GM12878 (cell line): Measurements from ENCODE around the gene MOBP. TPM values are rescaled to one million over a fixed set of nuclear protein-coding genes. Genes with fewer than 3 reads are reported as not detected.

Experiments
- ATAC-seq: fragments of 200-7000 bp; cut with Tn5 transposase; 3 replicates; pipeline ENCODE4 v1.9.1; 2020; ENCODE audit warnings: mild to moderate bottlenecking, moderate library complexity
- BruUV-seq: library from RNA; stranded (reverse); fragments of 400-500 nt; replicated peaks from 2 replicates; lab custom pipeline; 2021; lab: Mats Ljungman, UMichigan
- CTCF ChIA-PET: fragments of 300-600 bp; sonication (Branson Sonifier 250); formaldehyde crosslinking; extraction: SDS; loops from one replicate; lab custom pipeline; 2021; ENCODE audit warnings: inconsistent platforms; lab: Yijun Ruan, JAX
- POLR2A ChIA-PET: fragments of 350-600 bp; formaldehyde crosslinking; extraction: SDS; loops from one replicate; lab custom pipeline; 2021; ENCODE audit warnings: inconsistent platforms; lab: Charles Lee
- RAD21 ChIA-PET: fragments of 300-600 bp; sonication (Branson Sonifier 250); formaldehyde crosslinking; loops from one replicate; lab custom pipeline; 2023; ENCODE audit warnings: antibody characterized with exemption; ENCODE audit not compliant: unreplicated experiment; lab: Charles Lee
- SMC1A ChIA-PET: fragments of 300-600 bp; sonication (Branson Sonifier 250); formaldehyde crosslinking; loops from one replicate; lab custom pipeline; 2023; ENCODE audit not compliant: unreplicated experiment, uncharacterized antibody; lab: Charles Lee
- DNase-seq: peaks from one replicate; pipeline ENCODE4 v3.0.0-alpha.2; 2011; ENCODE audit warnings: low read depth, low spot score
- FAIRE-seq: peaks from 3 replicates; lab custom pipeline; 2011; peaks lifted over from hg19 to GRCh38; lab: Jason Lieb, UNC
- H2AFZ ChIP-seq: 2 replicates; pipeline ENCODE4 v1.6.0; 2011; ENCODE audit warnings: low read depth, low read length, control low read depth; ENCODE audit not compliant: control insufficient read depth
- H3K27ac ChIP-seq: 2 replicates; pipeline ENCODE4 v1.5.1; 2011; ENCODE audit warnings: control low read depth; ENCODE audit not compliant: control insufficient read depth, insufficient read depth
- H3K27me3 ChIP-seq, 2 experiments: replicated peaks in 1 of 2; 2 replicates each; pipeline versions ENCODE4 v1.6.0 to v1.6.1; 2011; ENCODE audit warnings: low read length in 1 of 2; ENCODE audit not compliant: control insufficient read depth in 2 of 2, insufficient read depth in 2 of 2
- H3K36me3 ChIP-seq, 2 experiments: 2 replicates each; pipeline ENCODE4 v1.5.1; 2011; ENCODE audit warnings: low read length in 1 of 2; ENCODE audit not compliant: control insufficient read depth in 2 of 2, insufficient read depth in 2 of 2
- H3K4me1 ChIP-seq: 2 replicates; pipeline ENCODE4 v1.6.1; 2011; ENCODE audit warnings: mild to moderate bottlenecking, low read length, moderate library complexity, mixed read lengths; ENCODE audit not compliant: control insufficient read depth, insufficient read depth
- H3K4me2 ChIP-seq: 2 replicates; pipeline ENCODE4 v1.6.0; 2011; ENCODE audit warnings: control low read depth; ENCODE audit not compliant: control insufficient read depth, insufficient read depth
- H3K4me3 ChIP-seq: fragments of 200-600 bp; sonication (generic); 2 replicates; pipeline ENCODE4 v1.5.1; 2016
- H3K79me2 ChIP-seq: 2 replicates; pipeline ENCODE4 v1.6.0; 2011; ENCODE audit warnings: low read length; ENCODE audit not compliant: control insufficient read depth, insufficient read depth
- H3K9ac ChIP-seq: 2 replicates; pipeline ENCODE4 v1.8.0; 2011; ENCODE audit warnings: low read length, control low read depth, mixed read lengths; ENCODE audit not compliant: control insufficient read depth, insufficient read depth
- H3K9me3 ChIP-seq: replicated peaks from 3 replicates; pipeline ENCODE4 v1.5.1; 2011; ENCODE audit warnings: mild to moderate bottlenecking, low read length; ENCODE audit not compliant: control insufficient read depth, insufficient read depth
- H4K20me1 ChIP-seq: 2 replicates; pipeline ENCODE4 v1.6.0; 2011; ENCODE audit not compliant: control insufficient read depth, insufficient read depth
- IKZF2 ChIP-seq, 2 experiments: fragments of 450-650 bp; IDR thresholded peaks; 2 replicates each; pipeline ENCODE4 v1.6.1; 2017; ENCODE audit warnings: mild to moderate bottlenecking in 2 of 2, moderate library complexity in 2 of 2
- MTA3 ChIP-seq: IDR thresholded peaks from 2 replicates; pipeline ENCODE4 v1.6.1; 2012; ENCODE audit warnings: low read length, inconsistent platforms, borderline replicate concordance
- NR2C1 ChIP-seq: fragments of 450-650 bp; IDR thresholded peaks from 2 replicates; pipeline ENCODE4 v1.6.1; 2017; ENCODE audit warnings: antibody characterized with exemption, mild to moderate bottlenecking, moderate library complexity
- NR2C2 ChIP-seq: IDR thresholded peaks from 2 replicates; pipeline ENCODE4 v1.6.1; 2011; ENCODE audit warnings: borderline replicate concordance, low read depth; ENCODE audit not compliant: control insufficient read depth, insufficient read length
- SIX5 ChIP-seq: IDR thresholded peaks from 2 replicates; pipeline ENCODE4 v1.6.1; 2011; ENCODE audit warnings: mild to moderate bottlenecking, low read depth, low read length, moderate library complexity; ENCODE audit not compliant: severe bottlenecking
- ZSCAN29 ChIP-seq: fragments of 450-650 bp; IDR thresholded peaks from 2 replicates; pipeline ENCODE4 v1.6.1; 2017; ENCODE audit warnings: mild to moderate bottlenecking, moderate library complexity
- WGBS: methylation state at CpG from one replicate; pipeline ENCODE4 v1.1.6; 2016; ENCODE audit warnings: low lambda C conversion rate; ENCODE audit not compliant: insufficient replicate concordance, insufficient coverage; ENCODE audit errors: missing lambda C conversion rate; 5-methylcytosine and 5-hydroxymethylcytosine counted together
- in situ Hi-C: fragments of 300-500 bp; cut with MboI; formaldehyde crosslinking; loops from 9 replicates; pipeline ENCODE4 v1.14.3; 2018; ENCODE audit warnings: mixed read lengths
- intact Hi-C: fragments of 100-400 bp; cut with micrococcal nuclease; formaldehyde crosslinking; loops from one replicate; pipeline ENCODE4 v1.14.2; 2022; ENCODE audit not compliant: unreplicated experiment
- polyA plus RNA-seq, 11 experiments: library from polyadenylated mRNA; depleted of rRNA in 4 of 11; unstranded in 6 of 11; stranded (reverse) in 5 of 11; fragments of >200 nt; fragmentation: Nextera tagmentation in 4 of 11; fragmentation: Illumina TruSeq in 1 of 11; extraction: Ambion mirVana in 4 of 11; extraction: Trizol in 1 of 11; gene quantifications; 1 replicate in 1 of 11; 2 replicates in 10 of 11; pipeline versions ENCODE4 v1.2.1 to v1.2.3, GENCODE V29; 2011 to 2016; ENCODE audit warnings: inconsistent platforms in 2 of 11, missing spikeins in 2 of 11, low read depth in 1 of 11
- total RNA-seq, 4 experiments: library from RNA; depleted of rRNA in 3 of 4; stranded (reverse); fragments of >200 nt in 3 of 4; fragmentation: Illumina TruSeq in 1 of 4; extraction: Trizol in 1 of 4; gene quantifications; 2 replicates each; pipeline versions ENCODE4 v1.2.1 to v1.2.3, GENCODE V29; 2013 to 2021
- TF ChIP-seq, protein P1 (sequence below): fragments of 450-650 bp; IDR thresholded peaks from 2 replicates; pipeline ENCODE4 v1.6.1; 2018; ENCODE audit warnings: mild to moderate bottlenecking, low read depth, moderate library complexity; ENCODE audit not compliant: partially characterized antibody
- TF ChIP-seq, protein P2 (sequence below): fragments of 450-650 bp; IDR thresholded peaks from 2 replicates; pipeline ENCODE4 v1.6.1; 2017; ENCODE audit warnings: mild to moderate bottlenecking, moderate library complexity
- TF ChIP-seq, protein P3 (sequence below): fragments of 450-650 bp; conservative IDR thresholded peaks from 2 replicates; pipeline ENCODE4 v1.6.1; 2017; ENCODE audit warnings: mild to moderate bottlenecking, moderate library complexity
- TF ChIP-seq, protein P4 (sequence below): fragments of 450-650 bp; IDR thresholded peaks from 2 replicates; pipeline ENCODE4 v1.6.1; 2018; ENCODE audit warnings: borderline replicate concordance, mild to moderate bottlenecking; ENCODE audit not compliant: partially characterized antibody
- TF ChIP-seq, protein P5 (sequence below): IDR thresholded peaks from 2 replicates; pipeline ENCODE4 v1.6.1; 2011; ENCODE audit warnings: low read depth, low read length, improper control_type of control experiment, borderline replicate concordance

MOBP gene
- total and polyA plus RNA-seq, 10 of the 15 experiments (the other 5 are each of a cell fraction or from before 2014, with no cell fraction given) = 0.04 to 0.09 (median 0.08) TPM; not detected in 5

DNA sequence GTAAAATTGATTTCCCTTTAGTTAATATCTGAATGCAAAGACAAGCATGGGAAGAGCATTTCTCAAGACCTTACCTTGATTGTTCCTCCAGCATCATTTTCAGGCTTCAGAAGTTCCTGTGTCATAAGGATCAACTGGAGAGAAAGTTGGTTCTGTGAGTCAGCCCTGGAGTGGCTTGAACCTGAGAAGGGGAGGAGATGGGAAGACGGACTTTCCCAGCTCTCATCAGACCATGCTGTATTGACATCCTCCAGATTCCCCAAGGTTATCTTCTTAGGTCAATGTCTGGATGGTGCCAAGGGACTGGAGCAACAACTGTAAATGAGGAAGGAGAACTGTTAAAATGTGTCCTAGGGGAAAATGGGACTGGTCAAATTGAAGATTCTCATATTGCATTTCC, 40.0 kb upstream of the MOBP start:
- no peaks in the 10 kb centered on the region for H3K4me1 ChIP-seq
- ChIA-PET RAD21 (no interaction called here), CTCF (interaction anchor here (0.7 kb wide), 1 partner anchor 685 kb away, joined by 3 read pairs; no protein-coding TSS in a partner anchor), POLR2A (no interaction called here), SMC1A (no interaction called here)
- BruUV-seq = no TSS peak
- H4K20me1 ChIP-seq = no peaks in the 10 kb centered on the region
- no peak overlapping the region for H3K9ac ChIP-seq
- in situ Hi-C loops = no loop called here
- intact Hi-C loops = no loop called here
- no peaks in the 10 kb centered on the region for H3K9me3 ChIP-seq
- no peak overlapping the region for H2AFZ ChIP-seq
- no peak overlapping the region for H3K27ac ChIP-seq
- H3K79me2 ChIP-seq = no peaks in the 10 kb centered on the region
- ATAC-seq = no peak
- FAIRE-seq = no peak
- DNase-seq = no peak
- no peaks in the 10 kb centered on the region for H3K27me3 ChIP-seq
- no peaks in the 10 kb centered on the region for H3K36me3 ChIP-seq
- no peak overlapping the region for H3K4me2 ChIP-seq
- no peak overlapping the region for H3K4me3 ChIP-seq
- WGBS = 83% methylated on average over 1 of the region's 1 CpG
- no peak for TF ChIP-seq ZSCAN29
- TF ChIP-seq, protein P1, sequence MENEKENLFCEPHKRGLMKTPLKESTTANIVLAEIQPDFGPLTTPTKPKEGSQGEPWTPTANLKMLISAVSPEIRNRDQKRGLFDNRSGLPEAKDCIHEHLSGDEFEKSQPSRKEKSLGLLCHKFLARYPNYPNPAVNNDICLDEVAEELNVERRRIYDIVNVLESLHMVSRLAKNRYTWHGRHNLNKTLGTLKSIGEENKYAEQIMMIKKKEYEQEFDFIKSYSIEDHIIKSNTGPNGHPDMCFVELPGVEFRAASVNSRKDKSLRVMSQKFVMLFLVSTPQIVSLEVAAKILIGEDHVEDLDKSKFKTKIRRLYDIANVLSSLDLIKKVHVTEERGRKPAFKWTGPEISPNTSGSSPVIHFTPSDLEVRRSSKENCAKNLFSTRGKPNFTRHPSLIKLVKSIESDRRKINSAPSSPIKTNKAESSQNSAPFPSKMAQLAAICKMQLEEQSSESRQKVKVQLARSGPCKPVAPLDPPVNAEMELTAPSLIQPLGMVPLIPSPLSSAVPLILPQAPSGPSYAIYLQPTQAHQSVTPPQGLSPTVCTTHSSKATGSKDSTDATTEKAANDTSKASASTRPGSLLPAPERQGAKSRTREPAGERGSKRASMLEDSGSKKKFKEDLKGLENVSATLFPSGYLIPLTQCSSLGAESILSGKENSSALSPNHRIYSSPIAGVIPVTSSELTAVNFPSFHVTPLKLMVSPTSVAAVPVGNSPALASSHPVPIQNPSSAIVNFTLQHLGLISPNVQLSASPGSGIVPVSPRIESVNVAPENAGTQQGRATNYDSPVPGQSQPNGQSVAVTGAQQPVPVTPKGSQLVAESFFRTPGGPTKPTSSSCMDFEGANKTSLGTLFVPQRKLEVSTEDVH = no peak
- TF ChIP-seq IKZF2 (IDR thresholded peaks at IDR 0.05) = no peak
- TF ChIP-seq, protein P2, sequence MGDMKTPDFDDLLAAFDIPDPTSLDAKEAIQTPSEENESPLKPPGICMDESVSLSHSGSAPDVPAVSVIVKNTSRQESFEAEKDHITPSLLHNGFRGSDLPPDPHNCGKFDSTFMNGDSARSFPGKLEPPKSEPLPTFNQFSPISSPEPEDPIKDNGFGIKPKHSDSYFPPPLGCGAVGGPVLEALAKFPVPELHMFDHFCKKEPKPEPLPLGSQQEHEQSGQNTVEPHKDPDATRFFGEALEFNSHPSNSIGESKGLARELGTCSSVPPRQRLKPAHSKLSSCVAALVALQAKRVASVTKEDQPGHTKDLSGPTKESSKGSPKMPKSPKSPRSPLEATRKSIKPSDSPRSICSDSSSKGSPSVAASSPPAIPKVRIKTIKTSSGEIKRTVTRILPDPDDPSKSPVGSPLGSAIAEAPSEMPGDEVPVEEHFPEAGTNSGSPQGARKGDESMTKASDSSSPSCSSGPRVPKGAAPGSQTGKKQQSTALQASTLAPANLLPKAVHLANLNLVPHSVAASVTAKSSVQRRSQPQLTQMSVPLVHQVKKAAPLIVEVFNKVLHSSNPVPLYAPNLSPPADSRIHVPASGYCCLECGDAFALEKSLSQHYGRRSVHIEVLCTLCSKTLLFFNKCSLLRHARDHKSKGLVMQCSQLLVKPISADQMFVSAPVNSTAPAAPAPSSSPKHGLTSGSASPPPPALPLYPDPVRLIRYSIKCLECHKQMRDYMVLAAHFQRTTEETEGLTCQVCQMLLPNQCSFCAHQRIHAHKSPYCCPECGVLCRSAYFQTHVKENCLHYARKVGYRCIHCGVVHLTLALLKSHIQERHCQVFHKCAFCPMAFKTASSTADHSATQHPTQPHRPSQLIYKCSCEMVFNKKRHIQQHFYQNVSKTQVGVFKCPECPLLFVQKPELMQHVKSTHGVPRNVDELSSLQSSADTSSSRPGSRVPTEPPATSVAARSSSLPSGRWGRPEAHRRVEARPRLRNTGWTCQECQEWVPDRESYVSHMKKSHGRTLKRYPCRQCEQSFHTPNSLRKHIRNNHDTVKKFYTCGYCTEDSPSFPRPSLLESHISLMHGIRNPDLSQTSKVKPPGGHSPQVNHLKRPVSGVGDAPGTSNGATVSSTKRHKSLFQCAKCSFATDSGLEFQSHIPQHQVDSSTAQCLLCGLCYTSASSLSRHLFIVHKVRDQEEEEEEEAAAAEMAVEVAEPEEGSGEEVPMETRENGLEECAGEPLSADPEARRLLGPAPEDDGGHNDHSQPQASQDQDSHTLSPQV = no peak
- TF ChIP-seq NR2C2 = no peak
- TF ChIP-seq, protein P3, sequence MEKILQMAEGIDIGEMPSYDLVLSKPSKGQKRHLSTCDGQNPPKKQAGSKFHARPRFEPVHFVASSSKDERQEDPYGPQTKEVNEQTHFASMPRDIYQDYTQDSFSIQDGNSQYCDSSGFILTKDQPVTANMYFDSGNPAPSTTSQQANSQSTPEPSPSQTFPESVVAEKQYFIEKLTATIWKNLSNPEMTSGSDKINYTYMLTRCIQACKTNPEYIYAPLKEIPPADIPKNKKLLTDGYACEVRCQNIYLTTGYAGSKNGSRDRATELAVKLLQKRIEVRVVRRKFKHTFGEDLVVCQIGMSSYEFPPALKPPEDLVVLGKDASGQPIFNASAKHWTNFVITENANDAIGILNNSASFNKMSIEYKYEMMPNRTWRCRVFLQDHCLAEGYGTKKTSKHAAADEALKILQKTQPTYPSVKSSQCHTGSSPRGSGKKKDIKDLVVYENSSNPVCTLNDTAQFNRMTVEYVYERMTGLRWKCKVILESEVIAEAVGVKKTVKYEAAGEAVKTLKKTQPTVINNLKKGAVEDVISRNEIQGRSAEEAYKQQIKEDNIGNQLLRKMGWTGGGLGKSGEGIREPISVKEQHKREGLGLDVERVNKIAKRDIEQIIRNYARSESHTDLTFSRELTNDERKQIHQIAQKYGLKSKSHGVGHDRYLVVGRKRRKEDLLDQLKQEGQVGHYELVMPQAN = no peak
- TF ChIP-seq, protein P4, sequence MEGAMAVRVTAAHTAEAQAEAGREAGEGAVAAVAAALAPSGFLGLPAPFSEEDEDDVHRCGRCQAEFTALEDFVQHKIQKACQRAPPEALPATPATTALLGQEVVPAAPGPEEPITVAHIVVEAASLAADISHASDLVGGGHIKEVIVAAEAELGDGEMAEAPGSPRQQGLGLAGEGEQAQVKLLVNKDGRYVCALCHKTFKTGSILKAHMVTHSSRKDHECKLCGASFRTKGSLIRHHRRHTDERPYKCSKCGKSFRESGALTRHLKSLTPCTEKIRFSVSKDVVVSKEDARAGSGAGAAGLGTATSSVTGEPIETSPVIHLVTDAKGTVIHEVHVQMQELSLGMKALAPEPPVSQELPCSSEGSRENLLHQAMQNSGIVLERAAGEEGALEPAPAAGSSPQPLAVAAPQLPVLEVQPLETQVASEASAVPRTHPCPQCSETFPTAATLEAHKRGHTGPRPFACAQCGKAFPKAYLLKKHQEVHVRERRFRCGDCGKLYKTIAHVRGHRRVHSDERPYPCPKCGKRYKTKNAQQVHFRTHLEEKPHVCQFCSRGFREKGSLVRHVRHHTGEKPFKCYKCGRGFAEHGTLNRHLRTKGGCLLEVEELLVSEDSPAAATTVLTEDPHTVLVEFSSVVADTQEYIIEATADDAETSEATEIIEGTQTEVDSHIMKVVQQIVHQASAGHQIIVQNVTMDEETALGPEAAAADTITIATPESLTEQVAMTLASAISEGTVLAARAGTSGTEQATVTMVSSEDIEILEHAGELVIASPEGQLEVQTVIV = no peak
- TF ChIP-seq MTA3 = no peak
- TF ChIP-seq, protein P5, sequence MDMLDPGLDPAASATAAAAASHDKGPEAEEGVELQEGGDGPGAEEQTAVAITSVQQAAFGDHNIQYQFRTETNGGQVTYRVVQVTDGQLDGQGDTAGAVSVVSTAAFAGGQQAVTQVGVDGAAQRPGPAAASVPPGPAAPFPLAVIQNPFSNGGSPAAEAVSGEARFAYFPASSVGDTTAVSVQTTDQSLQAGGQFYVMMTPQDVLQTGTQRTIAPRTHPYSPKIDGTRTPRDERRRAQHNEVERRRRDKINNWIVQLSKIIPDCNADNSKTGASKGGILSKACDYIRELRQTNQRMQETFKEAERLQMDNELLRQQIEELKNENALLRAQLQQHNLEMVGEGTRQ = no peak
- no peak for TF ChIP-seq NR2C1
- TF ChIP-seq SIX5 = no peak
